Measurements from ENCODE around the gene DOCK4.

DOCK4 gene

DNA sequence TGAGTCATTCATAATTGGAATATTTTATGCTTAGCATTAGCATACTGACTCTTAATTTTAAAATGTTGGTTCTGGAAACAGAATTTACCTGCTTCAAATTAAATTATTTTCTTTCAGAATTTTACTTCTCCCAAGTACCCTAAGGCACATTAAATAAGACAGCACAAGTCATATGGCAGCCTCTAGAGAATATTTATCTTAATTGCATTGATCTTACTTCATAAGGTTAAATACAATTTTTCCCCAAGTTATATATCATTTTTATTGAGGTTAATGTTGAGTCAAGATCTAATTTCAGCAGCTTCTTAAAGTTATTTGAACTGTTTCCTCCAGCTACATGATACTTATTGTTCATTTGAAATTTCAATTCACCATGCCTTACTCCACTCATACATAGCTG, 520.9 kb downstream of the DOCK4 start:
- DNase-seq, result no peak
- Histone ChIP-seq H4K8ac (ENCODE audit: low read depth, low read length) (no peak overlapping the region), H3K4ac (ENCODE audit: low read depth, low read length) (no peak overlapping the region), H3K4me3 (ENCODE audit: low read length) (no peak overlapping the region), H3K4me2 (ENCODE audit: low read length) (no peak overlapping the region), H3K27me3 (ENCODE audit: insufficient read depth, low read length, poor library complexity) (no peaks in the 10 kb centered on the region), H2BK15ac (replicated peaks; ENCODE audit: low read depth) (no peak overlapping the region), H3K9ac (ENCODE audit: low read length) (no peak overlapping the region), H3K4me1 (ENCODE audit: control insufficient read depth, low read depth, low read length) (no peaks in the 10 kb centered on the region), H4K5ac (ENCODE audit: low read length) (no peak overlapping the region), H2AK5ac (ENCODE audit: low read length) (no peak overlapping the region), H3K23ac (ENCODE audit: low read length) (no peak overlapping the region), H3K27ac (ENCODE audit: low read depth, low read length) (no peak overlapping the region), H3K56ac (ENCODE audit: low read length) (no peak overlapping the region), H2BK5ac (ENCODE audit: low read length) (no peak overlapping the region), H3K79me1 (ENCODE audit: low read length) (no peaks in the 10 kb centered on the region), H3K36me3 (ENCODE audit: control insufficient read depth, insufficient read depth, low read length) (no peaks in the 10 kb centered on the region), H3K79me2 (ENCODE audit: control insufficient read depth, insufficient read depth, low read length) (no peaks in the 10 kb centered on the region), H3K18ac (ENCODE audit: low read length) (no peak overlapping the region), H2BK120ac (ENCODE audit: low read depth, low read length) (no peak overlapping the region)

DNA sequence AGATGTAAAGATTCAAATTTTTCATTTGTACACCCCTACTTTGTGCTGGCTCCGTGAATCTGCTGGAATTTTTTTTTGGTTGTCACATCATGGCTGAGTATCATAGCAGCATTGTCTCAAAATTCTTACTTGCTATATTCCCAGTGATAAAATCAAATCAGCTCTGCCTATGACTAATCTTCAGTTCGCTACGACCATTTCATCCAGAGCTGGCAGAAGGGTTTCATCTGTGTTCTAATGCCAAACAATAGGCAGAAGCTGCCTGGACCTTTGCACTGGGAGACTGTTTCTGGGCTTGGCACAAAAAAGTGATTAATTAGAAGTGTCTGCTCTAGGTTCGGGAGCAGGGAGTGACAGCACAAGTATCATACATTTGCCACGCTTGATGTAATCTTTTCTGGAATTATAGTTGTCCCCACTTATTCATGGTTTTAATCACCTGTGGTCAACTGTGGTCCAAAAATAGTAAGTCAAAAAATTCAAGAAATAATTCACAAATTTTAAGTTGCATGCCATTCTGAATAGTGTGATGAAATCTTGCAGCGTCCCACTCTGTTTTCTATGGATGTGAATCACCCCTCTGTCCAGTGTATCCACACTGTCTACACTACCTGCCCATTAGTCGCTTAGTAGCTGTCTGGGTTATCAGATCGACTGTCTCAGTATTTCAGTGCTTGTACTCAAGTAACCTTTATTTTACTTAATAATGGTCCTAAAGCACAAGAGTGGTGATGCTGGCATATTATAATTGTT, 523.4 kb downstream of the DOCK4 start:
- no peak overlapping the region for H3K4me3 ChIP-seq (ENCODE audit: low read length)
- no peak overlapping the region for H4K8ac ChIP-seq (ENCODE audit: low read depth, low read length)
- no peak overlapping the region for H3K9ac ChIP-seq (ENCODE audit: low read length)
- no peak overlapping the region for H3K4me2 ChIP-seq (ENCODE audit: low read length)
- no peak overlapping the region for H3K23ac ChIP-seq (ENCODE audit: low read length)
- no peak overlapping the region for H2AK5ac ChIP-seq (ENCODE audit: low read length)
- H2BK5ac ChIP-seq (ENCODE audit: low read length), result no peak overlapping the region
- no peak overlapping the region for H2BK120ac ChIP-seq (ENCODE audit: low read depth, low read length)
- H3K27me3 ChIP-seq (ENCODE audit: insufficient read depth, low read length, poor library complexity), result no peaks in the 10 kb centered on the region
- no peak overlapping the region for H3K18ac ChIP-seq (ENCODE audit: low read length)
- H3K4me1 ChIP-seq (ENCODE audit: control insufficient read depth, low read depth, low read length), result no peaks in the 10 kb centered on the region
- no peak overlapping the region for H3K4ac ChIP-seq (ENCODE audit: low read depth, low read length)
- H4K5ac ChIP-seq (ENCODE audit: low read length), result no peak overlapping the region
- H3K79me1 ChIP-seq (ENCODE audit: low read length), result no peaks in the 10 kb centered on the region
- WGBS (ENCODE audit: extremely low coverage, insufficient coverage, low lambda C conversion rate), result no CpG with 5 or more reads among the region's 8 CpGs
- no peak overlapping the region for H3K27ac ChIP-seq (ENCODE audit: low read depth, low read length)
- no peak for DNase-seq
- no peaks in the 10 kb centered on the region for H3K36me3 ChIP-seq (ENCODE audit: control insufficient read depth, insufficient read depth, low read length)
- no peak overlapping the region for H2BK15ac ChIP-seq (replicated peaks; ENCODE audit: low read depth)
- no peak overlapping the region for H3K56ac ChIP-seq (ENCODE audit: low read length)
- no peaks in the 10 kb centered on the region for H3K79me2 ChIP-seq (ENCODE audit: control insufficient read depth, insufficient read depth, low read length)

DNA sequence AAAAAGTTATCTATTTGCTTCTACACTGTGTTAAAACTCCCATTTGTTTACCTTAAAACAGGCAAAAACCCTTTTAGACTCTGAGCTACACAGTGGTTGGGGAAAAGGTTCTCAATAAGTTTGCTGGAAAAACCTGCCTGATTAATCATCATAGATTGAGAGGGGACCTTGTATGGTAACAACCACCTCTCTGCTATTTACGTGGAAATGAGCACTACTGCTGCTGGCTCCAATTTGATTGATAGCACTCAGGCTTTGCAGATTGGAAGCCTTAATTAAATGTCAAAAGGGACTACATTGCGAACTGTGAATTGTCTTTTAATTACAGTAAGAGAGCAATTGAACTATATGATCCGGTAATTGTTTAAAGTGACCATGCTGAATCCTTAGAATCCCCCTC, 525.0 kb downstream of the DOCK4 start:
- Histone ChIP-seq H2AK5ac (ENCODE audit: low read length) (no peak overlapping the region), H3K27ac (ENCODE audit: low read depth, low read length) (no peak overlapping the region), H3K4ac (ENCODE audit: low read depth, low read length) (no peak overlapping the region), H3K56ac (ENCODE audit: low read length) (no peak overlapping the region), H4K8ac (ENCODE audit: low read depth, low read length) (no peak overlapping the region), H3K9ac (ENCODE audit: low read length) (no peak overlapping the region), H3K79me1 (ENCODE audit: low read length) (no peaks in the 10 kb centered on the region), H2BK15ac (replicated peaks; ENCODE audit: low read depth) (no peak overlapping the region), H3K27me3 (ENCODE audit: insufficient read depth, low read length, poor library complexity) (no peaks in the 10 kb centered on the region), H3K4me3 (ENCODE audit: low read length) (no peak overlapping the region), H4K5ac (ENCODE audit: low read length) (no peak overlapping the region), H2BK5ac (ENCODE audit: low read length) (no peak overlapping the region), H3K4me2 (ENCODE audit: low read length) (no peak overlapping the region), H3K18ac (ENCODE audit: low read length) (no peak overlapping the region), H3K4me1 (ENCODE audit: control insufficient read depth, low read depth, low read length) (no peaks in the 10 kb centered on the region), H3K36me3 (ENCODE audit: control insufficient read depth, insufficient read depth, low read length) (no peaks in the 10 kb centered on the region), H3K23ac (ENCODE audit: low read length) (no peak overlapping the region), H3K79me2 (ENCODE audit: control insufficient read depth, insufficient read depth, low read length) (no peaks in the 10 kb centered on the region), H2BK120ac (ENCODE audit: low read depth, low read length) (no peak overlapping the region)
- WGBS (ENCODE audit: extremely low coverage, insufficient coverage, low lambda C conversion rate), result no CpG with 5 or more reads among the region's 3 CpGs
- DNase-seq, result no peak

GRCh38 chr7:111678986-111679385, 527.2 kb downstream of the DOCK4 start:
- H3K4ac ChIP-seq (ENCODE audit: low read depth, low read length), result no peak overlapping the region

DNA sequence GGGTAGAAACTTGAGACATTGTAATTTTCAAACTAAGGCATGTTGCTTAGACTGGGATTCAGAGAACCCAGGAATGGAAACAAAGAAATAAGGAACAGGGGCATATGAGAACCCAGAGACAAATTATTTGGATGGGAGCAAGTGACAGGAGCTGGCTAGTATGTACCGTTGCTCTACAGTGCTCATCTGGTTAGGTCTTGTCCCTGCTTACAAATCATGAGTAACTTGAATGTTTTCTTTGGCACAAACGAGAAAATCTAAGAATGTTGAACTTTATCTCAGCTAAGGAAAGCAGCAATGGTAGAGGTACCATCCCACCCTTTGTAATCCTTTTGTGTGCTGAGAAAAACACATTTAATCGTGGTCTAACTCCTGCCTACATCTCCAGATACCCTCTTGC, 527.9 kb downstream of the DOCK4 start:
- H3K56ac ChIP-seq (ENCODE audit: low read length), result no peak overlapping the region
- no peak overlapping the region for H3K23ac ChIP-seq (ENCODE audit: low read length)
- no peaks in the 10 kb centered on the region for H3K79me2 ChIP-seq (ENCODE audit: control insufficient read depth, insufficient read depth, low read length)
- no peak overlapping the region for H3K9ac ChIP-seq (ENCODE audit: low read length)
- no peaks in the 10 kb centered on the region for H3K79me1 ChIP-seq (ENCODE audit: low read length)
- no peak overlapping the region for H3K4me3 ChIP-seq (ENCODE audit: low read length)
- H3K36me3 ChIP-seq (ENCODE audit: control insufficient read depth, insufficient read depth, low read length), result no peaks in the 10 kb centered on the region
- DNase-seq, result no peak
- no peak overlapping the region for H2BK15ac ChIP-seq (replicated peaks; ENCODE audit: low read depth)
- no peak overlapping the region for H3K18ac ChIP-seq (ENCODE audit: low read length)
- no peak overlapping the region for H2BK120ac ChIP-seq (ENCODE audit: low read depth, low read length)
- no peak overlapping the region for H2BK5ac ChIP-seq (ENCODE audit: low read length)
- H2AK5ac ChIP-seq (ENCODE audit: low read length), result no peak overlapping the region
- H4K8ac ChIP-seq (ENCODE audit: low read depth, low read length), result no peak overlapping the region
- no peaks in the 10 kb centered on the region for H3K27me3 ChIP-seq (ENCODE audit: insufficient read depth, low read length, poor library complexity)
- no peak overlapping the region for H4K5ac ChIP-seq (ENCODE audit: low read length)
- H3K27ac ChIP-seq (ENCODE audit: low read depth, low read length), result no peak overlapping the region
- no peaks in the 10 kb centered on the region for H3K4me1 ChIP-seq (ENCODE audit: control insufficient read depth, low read depth, low read length)
- H3K4me2 ChIP-seq (ENCODE audit: low read length), result no peak overlapping the region
- no CpG with 5 or more reads among the region's 3 CpGs for WGBS (ENCODE audit: extremely low coverage, insufficient coverage, low lambda C conversion rate)
- no peak overlapping the region for H3K4ac ChIP-seq (ENCODE audit: low read depth, low read length)

More at GRCh38 chr7:111678986-111679385, 527.2 kb downstream of the DOCK4 start:
- Histone ChIP-seq H4K8ac (ENCODE audit: low read depth, low read length) (no peak overlapping the region), H3K36me3 (ENCODE audit: control insufficient read depth, insufficient read depth, low read length) (no peaks in the 10 kb centered on the region), H3K79me2 (ENCODE audit: control insufficient read depth, insufficient read depth, low read length) (no peaks in the 10 kb centered on the region), H3K79me1 (ENCODE audit: low read length) (no peaks in the 10 kb centered on the region), H3K56ac (ENCODE audit: low read length) (no peak overlapping the region), H2BK15ac (replicated peaks; ENCODE audit: low read depth) (no peak overlapping the region), H3K4me1 (ENCODE audit: control insufficient read depth, low read depth, low read length) (no peaks in the 10 kb centered on the region), H3K27ac (ENCODE audit: low read depth, low read length) (no peak overlapping the region), H2BK120ac (ENCODE audit: low read depth, low read length) (no peak overlapping the region), H3K18ac (ENCODE audit: low read length) (no peak overlapping the region), H3K4me3 (ENCODE audit: low read length) (no peak overlapping the region), H3K23ac (ENCODE audit: low read length) (no peak overlapping the region), H3K4me2 (ENCODE audit: low read length) (no peak overlapping the region), H2AK5ac (ENCODE audit: low read length) (no peak overlapping the region), H2BK5ac (ENCODE audit: low read length) (no peak overlapping the region), H3K27me3 (ENCODE audit: insufficient read depth, low read length, poor library complexity) (no peaks in the 10 kb centered on the region), H3K9ac (ENCODE audit: low read length) (no peak overlapping the region), H4K5ac (ENCODE audit: low read length) (no peak overlapping the region)
- WGBS (ENCODE audit: extremely low coverage, insufficient coverage, low lambda C conversion rate), result no CpG with 5 or more reads among the region's 2 CpGs
- DNase-seq, result peak; percentile 1

- DNase-seq, result no peak
- H3K27ac ChIP-seq (ENCODE audit: low read depth, low read length), result no peak overlapping the region
- H3K23ac ChIP-seq (ENCODE audit: low read length), result no peak overlapping the region
- no peak overlapping the region for H3K9ac ChIP-seq (ENCODE audit: low read length)
- no peak overlapping the region for H3K4me2 ChIP-seq (ENCODE audit: low read length)
- no peaks in the 10 kb centered on the region for H3K4me1 ChIP-seq (ENCODE audit: control insufficient read depth, low read depth, low read length)
- H3K4me3 ChIP-seq (ENCODE audit: low read length), result no peak overlapping the region
- no peak overlapping the region for H4K8ac ChIP-seq (ENCODE audit: low read depth, low read length)
- H2BK5ac ChIP-seq (ENCODE audit: low read length), result no peak overlapping the region
- no peak overlapping the region for H3K18ac ChIP-seq (ENCODE audit: low read length)
- H3K27me3 ChIP-seq (ENCODE audit: insufficient read depth, low read length, poor library complexity), result no peaks in the 10 kb centered on the region
- no peak overlapping the region for H2BK15ac ChIP-seq (replicated peaks; ENCODE audit: low read depth)
- no peak overlapping the region for H4K5ac ChIP-seq (ENCODE audit: low read length)
- no peak overlapping the region for H3K56ac ChIP-seq (ENCODE audit: low read length)
- no peaks in the 10 kb centered on the region for H3K79me2 ChIP-seq (ENCODE audit: control insufficient read depth, insufficient read depth, low read length)
- no peaks in the 10 kb centered on the region for H3K36me3 ChIP-seq (ENCODE audit: control insufficient read depth, insufficient read depth, low read length)
- no peak overlapping the region for H2AK5ac ChIP-seq (ENCODE audit: low read length)
- H3K79me1 ChIP-seq (ENCODE audit: low read length), result no peaks in the 10 kb centered on the region
- no peak overlapping the region for H3K4ac ChIP-seq (ENCODE audit: low read depth, low read length)
- H2BK120ac ChIP-seq (ENCODE audit: low read depth, low read length), result no peak overlapping the region
These were observed 528.4 kb downstream of the DOCK4 start for GRCh38 chr7:111677848-111678247.
